WERI-Rb-1 (cell line): ENCODE data around the gene HCK.

ENCODE experiments used
- DNase-seq: peaks from one replicate; pipeline ENCODE4 v3.0.0-alpha.2; 2020
- H3K27ac ChIP-seq: fragments of 250-450 bp; sonication (Bioruptor Pico); 2 replicates; pipeline ENCODE4 v1.5.1; 2020; ENCODE audit warnings: mild to moderate bottlenecking, moderate library complexity
- H3K27me3 ChIP-seq: fragments of 250-450 bp; sonication (Bioruptor Pico); 2 replicates; pipeline ENCODE4 v1.5.1; 2021; ENCODE audit warnings: mild to moderate bottlenecking, low read depth, moderate library complexity; ENCODE audit not compliant: insufficient read depth, severe bottlenecking
- H3K36me3 ChIP-seq: fragments of 250-450 bp; sonication (Bioruptor Pico); 2 replicates; pipeline ENCODE4 v1.5.1; 2020; ENCODE audit warnings: mild to moderate bottlenecking, moderate library complexity
- H3K4me3 ChIP-seq: 2 replicates; pipeline ENCODE4 v1.5.1; 2011; ENCODE audit warnings: low read depth, mild to moderate bottlenecking, control low read depth, low read length
- H3K9me3 ChIP-seq: fragments of 250-450 bp; sonication (Bioruptor Pico); 2 replicates; pipeline ENCODE4 v1.5.1; 2021; ENCODE audit warnings: mild to moderate bottlenecking, moderate library complexity; ENCODE audit not compliant: severe bottlenecking
- TF ChIP-seq, protein P1 (sequence below): IDR thresholded peaks from 2 replicates; pipeline ENCODE4 v1.5.1; 2011; ENCODE audit warnings: low read depth, mild to moderate bottlenecking, control low read depth, inconsistent platforms, low read length

Gene HCK

DNA sequence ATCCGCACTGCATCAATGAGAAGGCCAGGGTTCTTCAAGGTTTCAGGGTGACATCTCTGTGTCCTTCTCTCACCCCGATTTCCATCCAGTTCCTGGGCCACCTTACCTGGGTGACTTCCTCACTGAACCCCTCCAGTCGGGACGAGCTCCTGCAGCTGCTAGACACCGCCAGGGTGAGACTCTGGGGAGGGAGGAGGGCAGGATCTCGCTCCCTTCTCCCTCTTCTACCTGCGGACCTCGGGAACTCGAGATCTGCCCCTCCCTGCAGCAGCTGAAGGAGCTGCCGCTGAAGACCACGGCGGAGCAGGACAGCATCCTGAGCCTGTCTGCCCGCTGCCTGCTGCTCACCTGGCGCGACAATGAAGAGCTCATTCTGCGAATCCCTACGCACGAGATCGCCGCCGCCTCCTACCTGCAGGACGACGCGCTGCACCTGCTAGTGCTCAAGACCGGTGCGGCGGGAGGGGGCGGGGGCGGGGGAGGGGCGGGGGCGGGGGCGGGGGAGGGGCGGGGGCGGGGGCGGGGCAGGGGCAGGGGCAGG, 34.3 kb upstream of the HCK start:
- Histone ChIP-seq H3K9me3 (no peaks in the 10 kb centered on the region), H3K4me3 (peak overlapping the region; percentile 60), H3K27me3 (no peaks in the 10 kb centered on the region), H3K27ac (peak overlapping the region; percentile 45), H3K36me3 (peaks cover 4% of the 10 kb centered on the region; the same call in 1 of the 2 replicates)
- peak; percentile 88 for DNase-seq
- TF ChIP-seq, protein P1, sequence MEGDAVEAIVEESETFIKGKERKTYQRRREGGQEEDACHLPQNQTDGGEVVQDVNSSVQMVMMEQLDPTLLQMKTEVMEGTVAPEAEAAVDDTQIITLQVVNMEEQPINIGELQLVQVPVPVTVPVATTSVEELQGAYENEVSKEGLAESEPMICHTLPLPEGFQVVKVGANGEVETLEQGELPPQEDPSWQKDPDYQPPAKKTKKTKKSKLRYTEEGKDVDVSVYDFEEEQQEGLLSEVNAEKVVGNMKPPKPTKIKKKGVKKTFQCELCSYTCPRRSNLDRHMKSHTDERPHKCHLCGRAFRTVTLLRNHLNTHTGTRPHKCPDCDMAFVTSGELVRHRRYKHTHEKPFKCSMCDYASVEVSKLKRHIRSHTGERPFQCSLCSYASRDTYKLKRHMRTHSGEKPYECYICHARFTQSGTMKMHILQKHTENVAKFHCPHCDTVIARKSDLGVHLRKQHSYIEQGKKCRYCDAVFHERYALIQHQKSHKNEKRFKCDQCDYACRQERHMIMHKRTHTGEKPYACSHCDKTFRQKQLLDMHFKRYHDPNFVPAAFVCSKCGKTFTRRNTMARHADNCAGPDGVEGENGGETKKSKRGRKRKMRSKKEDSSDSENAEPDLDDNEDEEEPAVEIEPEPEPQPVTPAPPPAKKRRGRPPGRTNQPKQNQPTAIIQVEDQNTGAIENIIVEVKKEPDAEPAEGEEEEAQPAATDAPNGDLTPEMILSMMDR: peak; percentile 70

DNA sequence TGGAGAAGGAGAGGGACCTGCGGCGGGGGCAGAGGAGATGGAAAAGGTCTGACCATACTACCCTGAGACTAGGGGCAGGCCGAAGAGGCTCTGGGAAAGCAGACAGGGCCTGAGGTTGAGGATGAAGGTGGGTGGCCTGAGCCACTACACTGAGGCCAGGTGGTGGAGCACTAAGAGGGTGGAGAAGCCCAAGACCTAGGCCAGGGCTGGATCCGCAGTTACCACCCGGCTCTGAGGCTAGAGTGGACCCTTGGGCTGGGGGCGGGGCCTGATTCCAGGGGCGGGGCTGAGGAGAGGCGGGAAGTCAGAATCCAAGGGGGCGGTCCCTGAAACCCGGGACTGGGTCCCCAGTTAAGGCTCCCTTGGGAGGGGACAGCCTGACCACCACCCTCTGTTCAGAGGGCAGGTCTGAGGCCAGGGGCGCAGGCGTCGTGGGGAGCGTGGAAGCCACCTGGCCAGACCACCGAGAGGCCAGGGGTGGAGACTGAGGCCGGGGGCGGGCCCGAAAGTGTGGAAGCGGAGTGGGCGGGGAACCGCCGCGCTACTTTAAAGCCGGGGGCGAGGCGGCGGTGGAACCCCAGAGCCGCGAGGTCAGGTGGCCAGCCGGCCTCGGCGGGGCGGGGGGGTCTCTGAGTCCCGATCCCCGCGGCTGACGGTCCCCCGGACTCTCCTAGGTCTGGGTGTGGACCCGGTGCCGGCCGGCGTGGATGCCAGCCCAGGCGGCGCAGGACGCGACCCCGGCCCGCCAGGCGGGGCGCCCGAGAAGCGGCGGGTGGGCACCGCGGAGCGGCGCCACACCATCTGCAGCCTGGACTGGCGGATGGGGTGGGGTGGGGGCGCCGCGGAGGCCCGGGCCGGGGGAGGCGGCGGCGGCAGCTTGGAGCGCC, 33.5 kb upstream of the HCK start:
- H3K9me3 ChIP-seq: no peaks in the 10 kb centered on the region
- H3K36me3 ChIP-seq: peaks cover 11% of the 10 kb centered on the region
- no peaks in the 10 kb centered on the region for H3K27me3 ChIP-seq
- peak overlapping the region; percentile 60 for H3K4me3 ChIP-seq
- peak overlapping the region; percentile 93 for H3K27ac ChIP-seq
- TF ChIP-seq, protein P1: peak; percentile 19; the same call in 1 of the 2 replicates
- peak; percentile 97 for DNase-seq

- H3K9me3 ChIP-seq: no peaks in the 10 kb centered on the region
- peak; percentile 81 for DNase-seq
- H3K27me3 ChIP-seq: no peaks in the 10 kb centered on the region
- H3K4me3 ChIP-seq: peak overlapping the region; percentile 60
- TF ChIP-seq, protein P1: peak; percentile 55; the same call in 1 of the 2 replicates
- peaks cover 17% of the 10 kb centered on the region for H3K36me3 ChIP-seq
- peak overlapping the region; percentile 93 for H3K27ac ChIP-seq
Measured at GRCh38 chr20:32019156-32019510, 32.9 kb upstream of the HCK start.

- H3K4me3 ChIP-seq: peak overlapping the region; percentile 60
- H3K27ac ChIP-seq: peak overlapping the region; percentile 93
- DNase-seq: no peak
- TF ChIP-seq, protein P1: no peak
- peaks cover 18% of the 10 kb centered on the region for H3K36me3 ChIP-seq
- no peaks in the 10 kb centered on the region for H3K27me3 ChIP-seq
- H3K9me3 ChIP-seq: no peaks in the 10 kb centered on the region
Measured at GRCh38 chr20:32019563-32020463, 32.2 kb upstream of the HCK start.

DNA sequence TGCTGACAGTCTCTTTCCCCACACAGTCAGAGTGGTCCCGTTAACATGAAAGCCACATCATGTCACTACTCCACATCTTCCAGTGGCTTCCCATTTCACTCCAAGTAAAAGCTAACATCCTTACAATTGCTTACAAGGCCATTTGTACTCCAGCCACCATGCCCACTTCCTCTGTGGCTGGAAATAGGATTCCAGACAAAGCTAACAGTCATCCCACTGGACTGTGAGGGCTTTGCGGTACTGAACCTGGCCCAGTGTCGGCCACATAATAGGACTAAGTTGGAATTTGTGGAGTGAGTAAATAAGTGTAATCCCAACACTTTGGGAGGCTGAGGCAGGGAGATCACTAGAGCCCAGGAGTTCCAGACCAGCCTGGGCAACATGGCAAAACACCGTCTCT, 31.0 kb upstream of the HCK start:
- Histone ChIP-seq H3K9me3 (no peaks in the 10 kb centered on the region), H3K27ac (peak overlapping the region; percentile 28; the same call in 1 of the 2 replicates), H3K4me3 (no peak overlapping the region), H3K27me3 (no peaks in the 10 kb centered on the region), H3K36me3 (peaks cover 18% of the 10 kb centered on the region)
- no peak for DNase-seq
- TF ChIP-seq, protein P1: no peak
